ENCODE results near the gene PYGO2. TPM values are rescaled to one million over a fixed set of nuclear protein-coding genes. Genes with fewer than 3 reads are reported as not detected.
"Not testable (repeated sequence)": the region's sequence is repeated elsewhere in the genome, so short reads cannot be mapped to it uniquely, and the experiment has no call there.

Gene PYGO2
- polyA plus RNA-seq, 1 experiment = 19.3 TPM

- TF ChIP-seq CTCF (IDR thresholded peaks at IDR 0.05; ENCODE audit: low read depth, low read length) = 0 out of 2 replicates have a peak, but pooled peaks have one; percentile 1
- POLR2A ChIA-PET = interaction anchor here (0.6 kb wide), 1 partner anchor 7 kb away, joined by 7 read pairs; no protein-coding TSS in a partner anchor
- Histone ChIP-seq H3K27ac (ENCODE audit: low read depth, low read length) (no peak overlapping the region), H3K4me3 (ENCODE audit: low read depth, low read length) (no peak overlapping the region), H3K27me3 (ENCODE audit: control insufficient read depth, insufficient read depth, low read length) (no peaks in the 10 kb centered on the region), H3K9me3 (ENCODE audit: control insufficient read depth, insufficient read depth, low read length) (no peaks in the 10 kb centered on the region)
- CTCF ChIA-PET = interaction anchor here (1.5 to 1.7 kb wide), 2 partner anchors 11 to 74 kb away, joined by 6 to 8 read pairs; no protein-coding TSS in a partner anchor
- no peak for DNase-seq (ENCODE audit: low read depth, low spot score)
Measured at GRCh38 chr1:154988058-154988954, 26.7 kb upstream of the PYGO2 start.

- ChIA-PET CTCF (interaction anchor here (0.8 to 1.5 kb wide), 3 partner anchors 8 to 75 kb away, joined by 3 to 10 read pairs (median 6); no protein-coding TSS in a partner anchor), POLR2A (interaction anchor here (0.6 kb wide), 1 partner anchor 8 kb away, joined by 7 read pairs; no protein-coding TSS in a partner anchor)
- no peak for DNase-seq (ENCODE audit: low read depth, low spot score)
- TF ChIP-seq CTCF (IDR thresholded peaks at IDR 0.05; ENCODE audit: low read depth, low read length) = no peak
- Histone ChIP-seq H3K27ac (ENCODE audit: low read depth, low read length) (no peak overlapping the region), H3K4me3 (ENCODE audit: low read depth, low read length) (no peak overlapping the region), H3K27me3 (ENCODE audit: control insufficient read depth, insufficient read depth, low read length) (no peaks in the 10 kb centered on the region), H3K9me3 (ENCODE audit: control insufficient read depth, insufficient read depth, low read length) (no peaks in the 10 kb centered on the region)
Measured at GRCh38 chr1:154987326-154987725, 25.7 kb upstream of the PYGO2 start.

GRCh38 chr1:154986736-154987135 lies 25.2 kb upstream of the PYGO2 start:
- POLR2A ChIA-PET; H3K4me3 ChIP-seq (ENCODE audit: low read depth, low read length); H3K9me3 ChIP-seq (ENCODE audit: control insufficient read depth, insufficient read depth, low read length); H3K27me3 ChIP-seq (ENCODE audit: control insufficient read depth, insufficient read depth, low read length); H3K27ac ChIP-seq (ENCODE audit: low read depth, low read length); DNase-seq (ENCODE audit: low read depth, low spot score): not testable (repeated sequence)
- CTCF ChIA-PET = interaction anchor here (0.6 to 1.4 kb wide), 4 partner anchors 9 to 31 kb away, joined by 3 to 10 read pairs (median 4); no protein-coding TSS in a partner anchor

GRCh38 chr1:154983776-154984466 lies 22.3 kb upstream of the PYGO2 start:
- ChIA-PET POLR2A (interaction anchor here (0.7 to 1.6 kb wide), 3 partner anchors 8 to 13 kb away, joined by 5 to 10 read pairs (median 10); partner anchors contain the start of gene SHC1), CTCF (interaction anchor here (0.6 to 3.3 kb wide), 8 partner anchors 9 to 658 kb away, joined by 3 to 27 read pairs (median 6); partner anchors contain the start of gene LENEP)
- Histone ChIP-seq H3K4me3 (ENCODE audit: low read depth, low read length) (peak overlapping the region; percentile 86), H3K27ac (ENCODE audit: low read depth, low read length) (no peak overlapping the region), H3K9me3 (ENCODE audit: control insufficient read depth, insufficient read depth, low read length) (no peaks in the 10 kb centered on the region), H3K27me3 (ENCODE audit: control insufficient read depth, insufficient read depth, low read length) (no peaks in the 10 kb centered on the region)
- no peak for TF ChIP-seq CTCF (IDR thresholded peaks at IDR 0.05; ENCODE audit: low read depth, low read length)
- DNase-seq (ENCODE audit: low read depth, low spot score) = no peak

GRCh38 chr1:154982897-154983648 lies 21.5 kb upstream of the PYGO2 start, which contains the start of gene FLAD1:
TSS of gene FLAD1 (plus strand) at chr1:154983344. CDS start at chr1:154983695, 351 bp downstream.
- no peak for TF ChIP-seq CTCF (IDR thresholded peaks at IDR 0.05; ENCODE audit: low read depth, low read length)
- Histone ChIP-seq H3K9me3 (ENCODE audit: control insufficient read depth, insufficient read depth, low read length) (no peaks in the 10 kb centered on the region), H3K27me3 (ENCODE audit: control insufficient read depth, insufficient read depth, low read length) (no peaks in the 10 kb centered on the region), H3K27ac (ENCODE audit: low read depth, low read length) (no peak within 1 kb of the TSS), H3K4me3 (ENCODE audit: low read depth, low read length) (peak within 1 kb of the TSS; percentile 86)
- POLR2A ChIA-PET = interaction anchor here (0.7 to 1.6 kb wide), 3 partner anchors 9 to 12 kb away, joined by 5 to 10 read pairs (median 10); partner anchors contain the start of gene SHC1
- CTCF ChIA-PET = interaction anchor here (0.7 to 3.3 kb wide), 7 partner anchors 9 to 657 kb away, joined by 3 to 27 read pairs (median 4); no protein-coding TSS in a partner anchor
- DNase-seq (ENCODE audit: low read depth, low spot score) = peak; percentile 99
